ENCODE results near the gene LMF1. TPM values are rescaled to one million over a fixed set of nuclear protein-coding genes. Genes with fewer than 3 reads are reported as not detected.

LMF1 gene
- total and polyA plus RNA-seq, 2 of the 13 experiments (the other 11 are each of a cell fraction or from before 2014, with no cell fraction given) = 6.8 to 8.5 TPM

GRCh38 chr16:970766-971581 lies at the start of gene LMF1 (continued):
- TF ChIP-seq, protein P1, sequence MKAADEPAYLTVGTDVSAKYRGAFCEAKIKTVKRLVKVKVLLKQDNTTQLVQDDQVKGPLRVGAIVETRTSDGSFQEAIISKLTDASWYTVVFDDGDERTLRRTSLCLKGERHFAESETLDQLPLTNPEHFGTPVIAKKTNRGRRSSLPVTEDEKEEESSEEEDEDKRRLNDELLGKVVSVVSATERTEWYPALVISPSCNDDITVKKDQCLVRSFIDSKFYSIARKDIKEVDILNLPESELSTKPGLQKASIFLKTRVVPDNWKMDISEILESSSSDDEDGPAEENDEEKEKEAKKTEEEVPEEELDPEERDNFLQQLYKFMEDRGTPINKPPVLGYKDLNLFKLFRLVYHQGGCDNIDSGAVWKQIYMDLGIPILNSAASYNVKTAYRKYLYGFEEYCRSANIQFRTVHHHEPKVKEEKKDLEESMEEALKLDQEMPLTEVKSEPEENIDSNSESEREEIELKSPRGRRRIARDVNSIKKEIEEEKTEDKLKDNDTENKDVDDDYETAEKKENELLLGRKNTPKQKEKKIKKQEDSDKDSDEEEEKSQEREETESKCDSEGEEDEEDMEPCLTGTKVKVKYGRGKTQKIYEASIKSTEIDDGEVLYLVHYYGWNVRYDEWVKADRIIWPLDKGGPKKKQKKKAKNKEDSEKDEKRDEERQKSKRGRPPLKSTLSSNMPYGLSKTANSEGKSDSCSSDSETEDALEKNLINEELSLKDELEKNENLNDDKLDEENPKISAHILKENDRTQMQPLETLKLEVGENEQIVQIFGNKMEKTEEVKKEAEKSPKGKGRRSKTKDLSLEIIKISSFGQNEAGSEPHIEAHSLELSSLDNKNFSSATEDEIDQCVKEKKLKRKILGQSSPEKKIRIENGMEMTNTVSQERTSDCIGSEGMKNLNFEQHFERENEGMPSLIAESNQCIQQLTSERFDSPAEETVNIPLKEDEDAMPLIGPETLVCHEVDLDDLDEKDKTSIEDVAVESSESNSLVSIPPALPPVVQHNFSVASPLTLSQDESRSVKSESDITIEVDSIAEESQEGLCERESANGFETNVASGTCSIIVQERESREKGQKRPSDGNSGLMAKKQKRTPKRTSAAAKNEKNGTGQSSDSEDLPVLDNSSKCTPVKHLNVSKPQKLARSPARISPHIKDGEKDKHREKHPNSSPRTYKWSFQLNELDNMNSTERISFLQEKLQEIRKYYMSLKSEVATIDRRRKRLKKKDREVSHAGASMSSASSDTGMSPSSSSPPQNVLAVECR (CRISPR knock-in tag; IDR thresholded peaks at IDR 0.05; ENCODE audit: borderline replicate concordance) = peak; percentile 79
- TF ChIP-seq KDM5A (IDR thresholded peaks at IDR 0.05; ENCODE audit: borderline replicate concordance, low read length) = 0 out of 2 replicates have a peak, but pooled peaks have one; percentile 5
- TF ChIP-seq CCAR2 (optimal IDR thresholded peaks at IDR 0.05; ENCODE audit: low read depth, low read length) = no peak
- TF ChIP-seq RBM39 (IDR thresholded peaks at IDR 0.05; ENCODE audit: low read depth, low read length, poor library complexity, severe bottlenecking) = peak; percentile 92
- no peak for TF ChIP-seq HCFC1 (IDR thresholded peaks at IDR 0.05; ENCODE audit: low read depth, low read length)
- no peak for TF ChIP-seq ZNF75D (CRISPR knock-in tag; IDR thresholded peaks at IDR 0.05; ENCODE audit: borderline replicate concordance)
- TF ChIP-seq, protein P2, sequence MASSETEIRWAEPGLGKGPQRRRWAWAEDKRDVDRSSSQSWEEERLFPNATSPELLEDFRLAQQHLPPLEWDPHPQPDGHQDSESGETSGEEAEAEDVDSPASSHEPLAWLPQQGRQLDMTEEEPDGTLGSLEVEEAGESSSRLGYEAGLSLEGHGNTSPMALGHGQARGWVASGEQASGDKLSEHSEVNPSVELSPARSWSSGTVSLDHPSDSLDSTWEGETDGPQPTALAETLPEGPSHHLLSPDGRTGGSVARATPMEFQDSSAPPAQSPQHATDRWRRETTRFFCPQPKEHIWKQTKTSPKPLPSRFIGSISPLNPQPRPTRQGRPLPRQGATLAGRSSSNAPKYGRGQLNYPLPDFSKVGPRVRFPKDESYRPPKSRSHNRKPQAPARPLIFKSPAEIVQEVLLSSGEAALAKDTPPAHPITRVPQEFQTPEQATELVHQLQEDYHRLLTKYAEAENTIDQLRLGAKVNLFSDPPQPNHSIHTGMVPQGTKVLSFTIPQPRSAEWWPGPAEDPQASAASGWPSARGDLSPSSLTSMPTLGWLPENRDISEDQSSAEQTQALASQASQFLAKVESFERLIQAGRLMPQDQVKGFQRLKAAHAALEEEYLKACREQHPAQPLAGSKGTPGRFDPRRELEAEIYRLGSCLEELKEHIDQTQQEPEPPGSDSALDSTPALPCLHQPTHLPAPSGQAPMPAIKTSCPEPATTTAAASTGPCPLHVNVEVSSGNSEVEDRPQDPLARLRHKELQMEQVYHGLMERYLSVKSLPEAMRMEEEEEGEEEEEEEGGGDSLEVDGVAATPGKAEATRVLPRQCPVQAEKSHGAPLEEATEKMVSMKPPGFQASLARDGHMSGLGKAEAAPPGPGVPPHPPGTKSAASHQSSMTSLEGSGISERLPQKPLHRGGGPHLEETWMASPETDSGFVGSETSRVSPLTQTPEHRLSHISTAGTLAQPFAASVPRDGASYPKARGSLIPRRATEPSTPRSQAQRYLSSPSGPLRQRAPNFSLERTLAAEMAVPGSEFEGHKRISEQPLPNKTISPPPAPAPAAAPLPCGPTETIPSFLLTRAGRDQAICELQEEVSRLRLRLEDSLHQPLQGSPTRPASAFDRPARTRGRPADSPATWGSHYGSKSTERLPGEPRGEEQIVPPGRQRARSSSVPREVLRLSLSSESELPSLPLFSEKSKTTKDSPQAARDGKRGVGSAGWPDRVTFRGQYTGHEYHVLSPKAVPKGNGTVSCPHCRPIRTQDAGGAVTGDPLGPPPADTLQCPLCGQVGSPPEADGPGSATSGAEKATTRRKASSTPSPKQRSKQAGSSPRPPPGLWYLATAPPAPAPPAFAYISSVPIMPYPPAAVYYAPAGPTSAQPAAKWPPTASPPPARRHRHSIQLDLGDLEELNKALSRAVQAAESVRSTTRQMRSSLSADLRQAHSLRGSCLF (CRISPR knock-in tag; IDR thresholded peaks at IDR 0.05; ENCODE audit: borderline replicate concordance) = no peak
- peak; percentile 71; the same call in 1 of the 2 replicates for TF ChIP-seq ZZZ3 (CRISPR knock-in tag; IDR thresholded peaks at IDR 0.05; ENCODE audit: borderline replicate concordance)
- TF ChIP-seq ZNF556 (CRISPR knock-in tag; IDR thresholded peaks at IDR 0.05; ENCODE audit: borderline replicate concordance) = peak; percentile 88; the same call in 1 of the 2 replicates
- 0 out of 2 replicates have a peak, but pooled peaks have one; percentile 48 for TF ChIP-seq ZNF329 (CRISPR knock-in tag; IDR thresholded peaks at IDR 0.05; ENCODE audit: low read depth)
- TF ChIP-seq MEIS2 (CRISPR knock-in tag; IDR thresholded peaks at IDR 0.05) = peak; percentile 13; the same call in 1 of the 2 replicates
- no peak for TF ChIP-seq MAFF (IDR thresholded peaks at IDR 0.05; ENCODE audit: low read depth, low read length)
- TF ChIP-seq ZNF136 (CRISPR knock-in tag; IDR thresholded peaks at IDR 0.05; ENCODE audit: low read depth) = no peak
- TF ChIP-seq HOXA9 (CRISPR knock-in tag; IDR thresholded peaks at IDR 0.05; ENCODE audit: borderline replicate concordance) = peak; percentile 19; the same call in 1 of the 2 replicates
- TF ChIP-seq PCBP2 (optimal IDR thresholded peaks at IDR 0.05; ENCODE audit: low read depth, low read length, poor library complexity, severe bottlenecking) = no peak
- no peak for TF ChIP-seq E2F5 (CRISPR knock-in tag; conservative IDR thresholded peaks at IDR 0.05)
- no peak for TF ChIP-seq CHCHD3 (CRISPR knock-in tag; IDR thresholded peaks at IDR 0.05)
- peak; percentile 49; the same call in 1 of the 2 replicates for TF ChIP-seq NCOA2 (CRISPR knock-in tag; IDR thresholded peaks at IDR 0.05)

Data from HepG2 (cell line).